ENCODE measurements around the gene ZIC4. TPM values are rescaled to one million over a fixed set of nuclear protein-coding genes. Genes with fewer than 3 reads are reported as not detected.

ZIC4 gene
- total and polyA plus RNA-seq, 4 donors, result 0.06 TPM; not detected in 3

Other genes starting within 250 kb of the ZIC4 start
- gene ZIC1, start 2.8 kb upstream of the ZIC4 start, total RNA-seq, result not detected
- 1 to 10 TPM in 1 of 2 donors, not detected in 1; 4.4 TPM for gene ZIC1, start 2.8 kb upstream of the ZIC4 start, polyA plus RNA-seq